HepG2 (cell line): ENCODE measurements around the gene C21orf91. TPM values are rescaled to one million over a fixed set of nuclear protein-coding genes. Genes with fewer than 3 reads are reported as not detected.

ENCODE experiments used
- BATF2 ChIP-seq: sonication (generic); formaldehyde crosslinking; IDR thresholded peaks from 2 replicates; pipeline ENCODE4 v1.8.0; 2022; ENCODE audit warnings: mild to moderate bottlenecking, missing genetic modification reagents, moderate library complexity
- BCL6 ChIP-seq: IDR thresholded peaks from 2 replicates; pipeline ENCODE4 v1.6.1; 2016; ENCODE audit warnings: missing genetic modification reagents, missing compliant biosample characterization
- CEBPB ChIP-seq: IDR thresholded peaks from 2 replicates; pipeline ENCODE4 v1.6.1; 2011; ENCODE audit warnings: low read depth, low read length, improper control_type of control experiment, borderline replicate concordance
- HNRNPLL ChIP-seq: fragments of 200-400 bp; formaldehyde crosslinking; IDR thresholded peaks from 2 replicates; pipeline ENCODE4 v1.6.1; 2017; ENCODE audit warnings: mild to moderate bottlenecking, low read depth, low read length; ENCODE audit not compliant: poor library complexity, severe bottlenecking
- MAFK ChIP-seq, 2 experiments: IDR thresholded peaks in 1 of 2; conservative IDR thresholded peaks in 1 of 2; 2 replicates each; pipeline ENCODE4 v1.6.1; 2011; ENCODE audit warnings: improper control_type of control experiment in 2 of 2, low read length in 2 of 2
- MLXIP ChIP-seq: sonication (generic); formaldehyde crosslinking; IDR thresholded peaks from 2 replicates; pipeline ENCODE4 v1.9.0; 2021; ENCODE audit warnings: missing genetic modification reagents, borderline replicate concordance
- PHF21A ChIP-seq: sonication (generic); formaldehyde crosslinking; IDR thresholded peaks from 2 replicates; pipeline ENCODE4 v1.5.0; 2020; ENCODE audit warnings: mild to moderate bottlenecking, missing genetic modification reagents
- RARG ChIP-seq: sonication (generic); formaldehyde crosslinking; IDR thresholded peaks from 2 replicates; pipeline ENCODE4 v1.4.0; 2020; ENCODE audit warnings: low read depth, mild to moderate bottlenecking, missing genetic modification reagents
- RNF2 ChIP-seq: fragments of 450-650 bp; conservative IDR thresholded peaks from 2 replicates; pipeline ENCODE4 v1.6.1; 2016; ENCODE audit warnings: low read depth
- SALL2 ChIP-seq: sonication (generic); formaldehyde crosslinking; IDR thresholded peaks from 2 replicates; pipeline ENCODE4 v1.8.1; 2023; ENCODE audit warnings: mild to moderate bottlenecking, missing genetic modification reagents, inconsistent platforms
- THAP11 ChIP-seq: IDR thresholded peaks from 2 replicates; pipeline ENCODE4 v1.6.1; 2016; ENCODE audit warnings: missing biosample characterization, missing genetic modification reagents
- ZEB1 ChIP-seq: IDR thresholded peaks from 2 replicates; pipeline ENCODE4 v1.6.1; 2012; ENCODE audit warnings: mild to moderate bottlenecking, low read depth, inconsistent platforms; ENCODE audit not compliant: insufficient replicate concordance
- ZFP41 ChIP-seq: sonication (generic); formaldehyde crosslinking; IDR thresholded peaks from 2 replicates; pipeline ENCODE4 v1.4.0; 2020; ENCODE audit warnings: mild to moderate bottlenecking, missing genetic modification reagents, borderline replicate concordance
- ZNF234 ChIP-seq: sonication (generic); formaldehyde crosslinking; conservative IDR thresholded peaks from 2 replicates; pipeline ENCODE4 v1.5.1; 2020; ENCODE audit warnings: mild to moderate bottlenecking, missing genetic modification reagents
- ZNF605 ChIP-seq: sonication (generic); formaldehyde crosslinking; IDR thresholded peaks from 2 replicates; pipeline ENCODE4 v1.8.0; 2022; ENCODE audit warnings: mild to moderate bottlenecking, missing genetic modification reagents
- ZNF672 ChIP-seq: sonication (generic); formaldehyde crosslinking; IDR thresholded peaks from 2 replicates; pipeline ENCODE4 v1.8.1; 2022; ENCODE audit warnings: missing genetic modification reagents
- ZNF766 ChIP-seq: sonication (generic); formaldehyde crosslinking; IDR thresholded peaks from 2 replicates; pipeline ENCODE4 v1.5.0; 2020; ENCODE audit warnings: missing genetic modification reagents, borderline replicate concordance
- ZNF772 ChIP-seq: sonication (generic); formaldehyde crosslinking; IDR thresholded peaks from 2 replicates; pipeline ENCODE4 v1.5.0; 2020; ENCODE audit warnings: mild to moderate bottlenecking, missing genetic modification reagents
- polyA plus RNA-seq, 8 experiments: library from polyadenylated mRNA; depleted of rRNA in 3 of 8; stranded (reverse) in 7 of 8; unstranded in 1 of 8; fragments of >200 nt; fragmentation: Illumina TruSeq in 4 of 8; extraction: Trizol in 4 of 8; gene quantifications; 2 replicates each; pipeline versions ENCODE4 v1.2.1 to v1.2.3, GENCODE V29; 2011 to 2016; ENCODE audit warnings: low read depth in 4 of 8, missing spikeins in 1 of 8, mixed read lengths in 1 of 8; ENCODE audit not compliant: insufficient read depth in 1 of 8
- total RNA-seq, 5 experiments: library from RNA; depleted of rRNA; stranded (reverse); fragments of >200 nt; fragmentation: Illumina TruSeq; extraction: Trizol; gene quantifications; 2 replicates each; pipeline ENCODE4 v1.2.3, GENCODE V29; 2016; ENCODE audit warnings: low read depth in 1 of 5
- TF ChIP-seq, protein P1 (sequence below): IDR thresholded peaks from 2 replicates; pipeline ENCODE4 v1.4.0; 2020; ENCODE audit warnings: mild to moderate bottlenecking, missing genetic modification reagents
- TF ChIP-seq, protein P2 (sequence below): sonication (generic); formaldehyde crosslinking; IDR thresholded peaks from 2 replicates; pipeline ENCODE4 v1.4.0; 2020; ENCODE audit warnings: missing genetic modification reagents
- TF ChIP-seq, protein P3 (sequence below): sonication (generic); formaldehyde crosslinking; IDR thresholded peaks from 2 replicates; pipeline ENCODE4 v1.4.0; 2020; ENCODE audit warnings: missing genetic modification reagents
- TF ChIP-seq, protein P4 (sequence below): sonication (generic); formaldehyde crosslinking; IDR thresholded peaks from 2 replicates; pipeline ENCODE4 v1.4.0; 2020; ENCODE audit warnings: missing genetic modification reagents

Gene C21orf91
- total and polyA plus RNA-seq, 2 of the 13 experiments (the other 11 are each of a cell fraction or from before 2014, with no cell fraction given), result 2.9 to 7.8 TPM

- TF ChIP-seq, protein P1, sequence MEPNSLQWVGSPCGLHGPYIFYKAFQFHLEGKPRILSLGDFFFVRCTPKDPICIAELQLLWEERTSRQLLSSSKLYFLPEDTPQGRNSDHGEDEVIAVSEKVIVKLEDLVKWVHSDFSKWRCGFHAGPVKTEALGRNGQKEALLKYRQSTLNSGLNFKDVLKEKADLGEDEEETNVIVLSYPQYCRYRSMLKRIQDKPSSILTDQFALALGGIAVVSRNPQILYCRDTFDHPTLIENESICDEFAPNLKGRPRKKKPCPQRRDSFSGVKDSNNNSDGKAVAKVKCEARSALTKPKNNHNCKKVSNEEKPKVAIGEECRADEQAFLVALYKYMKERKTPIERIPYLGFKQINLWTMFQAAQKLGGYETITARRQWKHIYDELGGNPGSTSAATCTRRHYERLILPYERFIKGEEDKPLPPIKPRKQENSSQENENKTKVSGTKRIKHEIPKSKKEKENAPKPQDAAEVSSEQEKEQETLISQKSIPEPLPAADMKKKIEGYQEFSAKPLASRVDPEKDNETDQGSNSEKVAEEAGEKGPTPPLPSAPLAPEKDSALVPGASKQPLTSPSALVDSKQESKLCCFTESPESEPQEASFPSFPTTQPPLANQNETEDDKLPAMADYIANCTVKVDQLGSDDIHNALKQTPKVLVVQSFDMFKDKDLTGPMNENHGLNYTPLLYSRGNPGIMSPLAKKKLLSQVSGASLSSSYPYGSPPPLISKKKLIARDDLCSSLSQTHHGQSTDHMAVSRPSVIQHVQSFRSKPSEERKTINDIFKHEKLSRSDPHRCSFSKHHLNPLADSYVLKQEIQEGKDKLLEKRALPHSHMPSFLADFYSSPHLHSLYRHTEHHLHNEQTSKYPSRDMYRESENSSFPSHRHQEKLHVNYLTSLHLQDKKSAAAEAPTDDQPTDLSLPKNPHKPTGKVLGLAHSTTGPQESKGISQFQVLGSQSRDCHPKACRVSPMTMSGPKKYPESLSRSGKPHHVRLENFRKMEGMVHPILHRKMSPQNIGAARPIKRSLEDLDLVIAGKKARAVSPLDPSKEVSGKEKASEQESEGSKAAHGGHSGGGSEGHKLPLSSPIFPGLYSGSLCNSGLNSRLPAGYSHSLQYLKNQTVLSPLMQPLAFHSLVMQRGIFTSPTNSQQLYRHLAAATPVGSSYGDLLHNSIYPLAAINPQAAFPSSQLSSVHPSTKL (CRISPR knock-in tag), result peak; percentile 67; the same call in 1 of the 2 replicates
- TF ChIP-seq BCL6, result 0 out of 2 replicates have a peak, but pooled peaks have one; percentile 7
- TF ChIP-seq HNRNPLL, result no peak
- no peak for TF ChIP-seq THAP11
- TF ChIP-seq, protein P2, sequence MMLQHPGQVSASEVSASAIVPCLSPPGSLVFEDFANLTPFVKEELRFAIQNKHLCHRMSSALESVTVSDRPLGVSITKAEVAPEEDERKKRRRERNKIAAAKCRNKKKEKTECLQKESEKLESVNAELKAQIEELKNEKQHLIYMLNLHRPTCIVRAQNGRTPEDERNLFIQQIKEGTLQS, result no peak
- TF ChIP-seq ZNF672 (CRISPR knock-in tag), result no peak
- no peak for TF ChIP-seq ZFP41 (CRISPR knock-in tag)
- TF ChIP-seq SALL2 (CRISPR knock-in tag), result no peak
- TF ChIP-seq, protein P3, sequence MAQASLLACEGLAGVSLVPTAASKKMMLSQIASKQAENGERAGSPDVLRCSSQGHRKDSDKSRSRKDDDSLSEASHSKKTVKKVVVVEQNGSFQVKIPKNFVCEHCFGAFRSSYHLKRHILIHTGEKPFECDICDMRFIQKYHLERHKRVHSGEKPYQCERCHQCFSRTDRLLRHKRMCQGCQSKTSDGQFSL (CRISPR knock-in tag), result no peak
- TF ChIP-seq PHF21A (CRISPR knock-in tag), result no peak
- TF ChIP-seq ZEB1, result peak; percentile 58
- no peak for TF ChIP-seq ZNF772 (CRISPR knock-in tag)
- no peak for TF ChIP-seq RARG (CRISPR knock-in tag)
- no peak for TF ChIP-seq BATF2 (CRISPR knock-in tag)
- no peak for TF ChIP-seq RNF2
- no peak for TF ChIP-seq ZNF766 (CRISPR knock-in tag)
- TF ChIP-seq ZNF234 (CRISPR knock-in tag), result no peak
- TF ChIP-seq, protein P4, sequence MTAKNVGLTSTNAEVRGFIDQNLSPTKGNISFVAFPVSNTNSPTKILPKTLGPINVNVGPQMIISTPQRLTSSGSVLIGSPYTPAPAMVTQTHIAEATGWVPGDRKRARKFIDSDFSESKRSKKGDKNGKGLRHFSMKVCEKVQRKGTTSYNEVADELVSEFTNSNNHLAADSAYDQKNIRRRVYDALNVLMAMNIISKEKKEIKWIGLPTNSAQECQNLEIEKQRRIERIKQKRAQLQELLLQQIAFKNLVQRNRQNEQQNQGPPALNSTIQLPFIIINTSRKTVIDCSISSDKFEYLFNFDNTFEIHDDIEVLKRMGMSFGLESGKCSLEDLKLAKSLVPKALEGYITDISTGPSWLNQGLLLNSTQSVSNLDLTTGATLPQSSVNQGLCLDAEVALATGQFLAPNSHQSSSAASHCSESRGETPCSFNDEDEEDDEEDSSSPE (CRISPR knock-in tag), result no peak
- no peak for TF ChIP-seq MAFK (conservative IDR thresholded peaks at IDR 0.05 in 1 of 2, IDR thresholded peaks at IDR 0.05 in 1 of 2; ENCODE audit: low read length in 2 of 2)
- TF ChIP-seq MLXIP (CRISPR knock-in tag), result no peak
- peak; percentile 81; the same call in 1 of the 2 replicates for TF ChIP-seq CEBPB
- no peak for TF ChIP-seq ZNF605 (CRISPR knock-in tag)
These were observed 22.7 kb downstream of the C21orf91 start (continued) for GRCh38 chr21:17796503-17796902.
